Dermis microvascular lymphatic vessel endothelial cell (primary cell): Measurements from ENCODE around the gene SYNJ1. TPM values are rescaled to one million over a fixed set of nuclear protein-coding genes. Genes with fewer than 3 reads are reported as not detected.
"Not testable (repeated sequence)": the region's sequence is repeated elsewhere in the genome, so short reads cannot be mapped to it uniquely, and the experiment has no call there.

Experiments
- DNase-seq, 2 donors: peaks; one replicate each; pipeline versions ENCODE4 v3.0.0 to v3.0.0-alpha.2; 2010; ENCODE audit warnings: low read depth in 2 of 2
- total RNA-seq: library from RNA; depleted of rRNA; stranded (reverse); fragments of >200 nt; gene quantifications from 2 replicates; pipeline ENCODE4 v1.2.1, GENCODE V29; 2014

SYNJ1 gene
- total RNA-seq, 1 donor from 2014 or later: 7.1 TPM

- DNase-seq: no peak
Observed at GRCh38 chr21:32733990-32734613, 6.3 kb upstream of the SYNJ1 start.

- DNase-seq: no peak
Observed at GRCh38 chr21:32733356-32733755, 5.5 kb upstream of the SYNJ1 start.

DNA sequence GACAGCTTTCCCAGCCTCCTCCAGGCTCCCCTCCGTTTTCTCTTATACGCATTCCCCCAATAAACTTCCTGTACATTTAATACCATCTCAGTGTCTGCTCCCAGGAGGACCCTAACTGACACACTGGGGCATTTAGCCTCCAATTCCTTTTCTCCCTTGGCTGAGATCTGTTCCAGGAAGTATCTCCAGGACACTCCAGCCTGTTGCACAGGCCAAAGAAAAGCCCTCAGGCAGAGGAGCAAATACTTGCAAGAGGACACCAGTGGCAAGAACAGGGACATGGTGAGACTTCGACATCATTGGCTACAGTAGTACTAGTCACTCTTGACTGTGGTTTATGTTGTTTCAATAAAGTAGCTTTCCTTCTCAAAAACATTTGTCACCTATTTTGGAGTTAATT lies 4.7 kb upstream of the SYNJ1 start:
- no peak for DNase-seq

GRCh38 chr21:32728848-32729247 lies 1.0 kb upstream of the SYNJ1 start:
- no peak for DNase-seq

- DNase-seq: no peak
Observed at GRCh38 chr21:32728456-32728839, 635 bp upstream of the SYNJ1 start.

DNA sequence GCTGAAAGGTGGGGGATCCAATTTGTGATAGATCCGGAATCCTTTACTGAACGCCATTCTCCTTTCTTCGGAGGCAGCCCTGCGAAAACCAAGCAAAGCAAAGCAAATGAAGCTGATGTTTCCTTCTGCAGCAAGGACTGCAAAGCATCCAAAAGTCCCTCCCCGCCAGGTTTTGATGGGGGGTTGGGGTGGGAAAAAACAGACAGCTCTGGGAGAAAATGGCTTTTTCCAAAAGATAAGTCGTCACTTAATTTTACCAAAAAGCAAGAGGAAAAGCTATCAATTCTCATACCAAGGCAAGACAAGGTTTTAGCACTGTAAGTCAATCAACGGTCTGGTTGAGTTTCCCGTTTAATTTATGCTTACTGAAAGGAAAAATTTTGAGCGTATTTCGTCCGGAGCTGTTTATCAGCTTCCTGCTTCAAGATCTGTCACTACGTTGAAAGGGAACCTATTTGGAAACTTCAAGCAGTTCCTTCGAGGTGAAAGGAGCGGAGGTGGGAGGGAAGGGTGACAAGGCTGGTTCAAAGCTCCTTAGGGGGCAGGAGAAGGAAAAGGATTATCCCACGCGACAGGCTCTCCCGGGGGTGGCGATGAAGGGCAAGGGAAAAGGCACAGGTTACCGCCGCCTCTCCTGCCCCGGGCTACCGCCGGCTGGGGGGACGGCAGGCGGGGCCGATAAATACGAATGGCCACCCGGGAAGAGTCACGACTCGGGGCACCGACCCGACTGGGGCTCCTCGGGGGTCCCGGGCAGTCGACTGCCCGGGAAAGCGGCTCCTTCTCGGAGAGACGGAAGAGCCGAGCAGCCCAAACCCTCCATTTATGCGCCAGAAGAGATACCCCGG lies 750 bp downstream of the SYNJ1 start:
- DNase-seq: peak in 1 of 2 donors; percentile 32

DNA sequence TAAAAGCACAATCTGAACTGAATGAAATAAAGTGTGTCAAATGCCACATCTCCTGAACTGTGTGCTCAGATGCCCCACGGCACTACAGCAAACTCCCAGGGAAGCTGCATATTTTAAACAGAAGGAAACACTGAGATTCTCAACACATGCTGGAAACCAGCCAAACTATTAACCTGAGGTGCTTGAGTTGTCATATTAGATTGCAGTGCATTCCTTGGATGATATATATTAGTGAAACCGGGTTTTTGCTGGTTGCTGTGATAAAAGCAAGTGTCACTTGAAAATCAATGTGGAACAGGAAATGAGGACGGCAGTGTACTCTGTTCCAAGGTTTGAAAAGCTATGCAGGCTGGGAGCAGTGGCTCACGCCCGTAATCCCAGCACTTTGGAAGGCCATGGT lies 8.7 kb downstream of the SYNJ1 start:
- DNase-seq: no peak

GRCh38 chr21:32717851-32718316 lies 9.9 kb downstream of the SYNJ1 start:
- no peak for DNase-seq

DNA sequence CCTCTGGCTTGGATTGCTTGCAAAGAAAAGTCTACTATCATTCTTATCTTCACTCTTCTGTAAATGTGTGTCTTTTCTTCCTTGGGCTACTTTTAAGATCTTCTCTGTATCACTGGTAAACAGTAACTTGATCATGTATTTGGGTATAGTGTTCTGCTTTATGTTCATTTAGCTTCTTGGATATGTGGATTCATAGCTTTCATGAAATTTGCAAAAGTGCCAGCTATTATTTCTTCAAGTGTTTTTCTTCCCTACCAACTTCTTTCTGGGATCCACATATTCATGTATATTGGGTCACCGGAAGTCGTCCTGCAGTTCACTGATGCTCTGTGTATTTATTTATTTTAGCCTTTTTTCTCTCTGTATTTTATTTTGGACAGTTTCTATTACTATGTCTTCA lies 11.3 kb downstream of the SYNJ1 start:
- DNase-seq: no peak

DNA sequence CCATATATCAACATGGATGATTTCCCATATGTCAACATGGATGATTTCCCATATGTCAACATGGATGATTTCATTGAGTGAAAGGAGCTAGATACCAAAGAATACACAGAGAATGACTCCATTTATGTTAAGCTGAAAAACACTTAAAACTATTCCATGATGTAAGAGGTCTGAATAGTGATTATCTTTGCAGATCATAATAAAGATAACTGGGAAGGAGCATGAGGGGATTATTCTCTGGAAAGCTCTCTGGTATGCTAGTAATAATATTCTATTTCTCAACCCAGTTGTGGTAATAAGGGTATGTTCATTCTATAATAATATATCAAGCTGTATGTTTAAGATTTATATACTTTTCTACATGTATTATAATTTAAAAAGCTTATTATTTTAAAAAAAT lies 14.1 kb downstream of the SYNJ1 start:
- no peak for DNase-seq

GRCh38 chr21:32712641-32713040 lies 15.2 kb downstream of the SYNJ1 start:
- DNase-seq: peak; percentile 34 to 45

- no peak for DNase-seq
Observed at GRCh38 chr21:32712043-32712442, 15.8 kb downstream of the SYNJ1 start.

DNA sequence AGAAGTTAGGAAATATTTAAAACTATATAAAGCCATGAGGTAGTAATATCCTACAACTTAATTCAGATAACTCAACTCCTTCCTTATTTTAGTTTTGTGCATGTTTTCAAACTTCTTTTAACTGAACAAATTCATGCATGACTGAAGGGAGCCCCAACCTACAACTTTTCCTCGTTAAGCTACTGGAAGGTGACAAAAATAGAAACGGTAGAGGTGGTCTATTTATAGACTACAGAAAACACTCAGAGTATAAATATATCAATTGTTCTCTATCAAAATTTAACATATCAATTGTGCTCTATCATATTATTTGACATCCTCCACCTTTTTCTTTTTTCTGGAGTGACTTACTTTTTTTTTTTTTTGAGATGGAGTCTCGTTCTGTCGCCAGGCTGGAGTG lies 16.8 kb downstream of the SYNJ1 start:
- no peak for DNase-seq

- DNase-seq: no peak
Observed at GRCh38 chr21:32710069-32710784, 17.6 kb downstream of the SYNJ1 start.

DNA sequence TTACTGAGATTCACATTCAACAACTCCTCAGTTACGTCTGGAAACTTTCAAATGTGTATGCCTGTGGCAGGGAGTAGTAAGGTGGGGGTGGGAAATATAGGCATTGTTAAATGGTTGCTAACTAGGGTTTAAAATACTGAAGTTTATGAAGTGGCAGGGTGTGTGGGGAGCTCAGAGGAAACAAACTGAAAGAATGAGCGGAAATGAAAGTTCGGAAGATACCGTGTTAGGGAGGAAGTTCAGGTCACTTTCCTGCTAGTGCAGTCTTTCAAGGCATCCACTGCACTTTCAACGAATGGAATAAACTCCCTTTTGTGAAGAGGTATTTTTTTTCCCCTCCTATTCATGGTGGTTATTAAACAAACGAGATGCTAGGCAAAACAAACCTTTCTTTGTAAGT lies 19.7 kb downstream of the SYNJ1 start:
- DNase-seq: peak; percentile 68 to 89

DNA sequence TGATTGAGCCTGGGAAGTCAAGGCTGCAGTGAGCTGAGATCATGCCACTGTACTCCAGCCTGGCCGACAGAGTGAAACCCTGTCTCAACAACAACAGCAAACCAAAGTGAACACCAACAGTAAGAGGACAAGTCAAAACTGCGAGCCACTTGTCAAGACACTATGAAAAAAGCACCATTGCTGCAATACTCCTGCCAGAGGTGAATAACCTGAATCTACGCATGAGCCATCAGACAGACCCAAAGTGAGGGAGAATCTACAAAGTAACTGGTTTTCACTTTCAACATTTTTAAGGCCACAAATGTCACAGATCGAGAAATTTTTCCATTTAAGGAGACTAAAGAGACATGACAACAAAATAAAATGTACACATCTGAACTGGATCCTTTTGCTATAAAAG lies 21.9 kb downstream of the SYNJ1 start:
- no peak for DNase-seq

DNA sequence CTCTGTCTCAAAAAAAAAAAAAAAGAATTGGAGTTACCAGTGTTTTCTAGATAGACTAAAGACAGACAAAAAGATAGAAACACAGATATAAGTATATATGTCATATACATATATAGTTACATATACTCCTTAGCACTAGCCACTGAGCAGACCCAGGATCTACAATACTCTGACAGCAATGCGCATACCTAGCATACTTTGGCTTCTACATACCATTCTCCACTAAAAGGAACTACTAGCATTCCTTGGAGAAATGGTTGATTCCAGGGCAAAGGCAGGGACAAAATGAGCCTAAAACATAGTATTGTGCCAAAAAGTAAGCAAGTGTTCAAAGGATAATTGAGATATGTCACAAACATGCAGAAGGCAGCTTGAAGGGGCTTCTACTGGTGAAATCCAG lies 22.7 kb downstream of the SYNJ1 start:
- no peak for DNase-seq

GRCh38 chr21:32702702-32703101 lies 25.1 kb downstream of the SYNJ1 start:
- peak in 1 of 2 donors; percentile 60 for DNase-seq

DNA sequence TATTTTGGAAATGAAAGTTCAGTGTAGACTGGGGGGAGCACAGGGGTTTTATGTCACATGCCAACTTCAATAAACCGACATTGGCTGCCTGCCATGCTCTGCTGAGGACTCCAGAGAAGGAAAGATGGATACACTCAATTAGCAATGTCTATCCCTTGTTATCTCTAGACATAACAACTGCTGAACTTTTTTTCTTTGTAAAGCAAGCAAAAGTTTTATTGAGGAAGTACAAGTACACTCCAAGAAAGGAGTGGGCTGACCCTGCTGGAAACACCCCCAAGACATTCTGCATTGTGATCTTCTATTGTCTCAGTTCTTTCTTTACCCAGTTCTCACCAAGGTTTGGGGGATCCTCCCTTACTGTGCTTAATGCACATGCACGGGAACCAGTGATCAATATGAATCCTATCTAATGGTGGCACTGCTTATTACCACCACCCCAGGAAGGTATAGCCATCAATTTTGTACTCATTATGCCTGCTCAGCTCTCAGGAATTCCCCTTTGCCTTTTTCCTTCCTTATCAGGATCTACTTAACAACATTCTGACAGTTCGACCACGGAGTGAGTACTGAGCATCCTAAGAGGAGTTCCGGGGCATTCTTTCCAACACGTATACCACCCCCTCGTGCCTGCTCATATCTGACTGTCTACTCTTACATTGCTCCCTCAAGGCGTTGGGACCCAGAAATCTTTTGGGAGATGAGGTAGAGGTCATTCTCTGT lies 28.7 kb downstream of the SYNJ1 start:
- peak; percentile 31 to 63 for DNase-seq

DNA sequence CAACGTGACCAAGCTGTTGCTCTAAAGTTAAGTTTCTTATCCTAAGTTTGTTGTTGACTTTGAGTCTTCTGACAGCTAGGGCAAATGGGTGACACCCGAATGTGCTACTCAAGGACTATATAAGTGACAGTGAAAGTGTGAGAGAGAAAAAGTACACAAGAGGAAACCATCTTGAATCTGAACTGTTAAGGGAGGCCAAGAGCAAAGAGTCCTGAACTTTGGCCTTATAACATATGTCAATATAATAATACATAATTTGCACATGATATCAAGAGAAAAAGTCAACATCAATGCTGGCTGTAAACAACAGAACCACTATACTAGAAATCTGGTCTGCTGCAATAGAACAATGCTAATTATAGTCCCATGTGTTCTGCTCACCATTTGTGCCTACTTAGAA lies 29.5 kb downstream of the SYNJ1 start:
- no peak for DNase-seq

DNA sequence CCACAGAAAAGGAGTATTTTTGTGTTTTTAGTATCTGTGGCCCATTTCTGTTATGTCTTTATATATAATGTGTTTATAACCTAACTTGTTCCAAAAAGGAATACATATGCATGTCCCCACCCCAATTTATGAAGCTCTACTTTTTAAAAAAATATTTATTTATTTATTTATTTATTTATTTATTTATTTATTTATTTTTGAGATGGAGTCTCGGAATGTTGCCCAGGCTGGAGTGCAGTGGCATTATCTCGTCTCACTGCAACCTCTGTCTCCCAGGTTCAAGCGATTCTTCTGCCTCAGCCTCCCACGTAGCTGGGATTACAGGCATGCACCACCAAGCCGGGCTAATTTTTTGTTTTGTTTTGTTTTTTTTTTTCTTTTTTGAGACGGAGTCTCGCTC lies 32.3 kb downstream of the SYNJ1 start:
- DNase-seq: not testable (repeated sequence)

GRCh38 chr21:32693581-32693980 lies 34.2 kb downstream of the SYNJ1 start:
- DNase-seq: no peak
